NB4 (cell line): ENCODE measurements around the gene METTL24.

Experiments
- DNase-seq: peaks from one replicate; pipeline ENCODE4 v3.0.0; 2010; ENCODE audit warnings: low read depth
- H3K4me3 ChIP-seq: one replicate; pipeline ENCODE4 v1.5.1; 2011; ENCODE audit warnings: mild to moderate bottlenecking, low read depth, low read length, moderate library complexity
- MYC ChIP-seq: IDR thresholded peaks from 2 replicates; pipeline ENCODE4 v1.6.1; 2011; ENCODE audit warnings: low read depth, low read length
- POLR2A ChIP-seq: IDR thresholded peaks from 2 replicates; pipeline ENCODE4 v1.6.1; 2011; ENCODE audit warnings: mild to moderate bottlenecking; ENCODE audit not compliant: insufficient read length; ENCODE audit errors: extremely low read depth
- TF ChIP-seq, protein P1 (sequence below): IDR thresholded peaks from 2 replicates; pipeline ENCODE4 v1.6.1; 2011; ENCODE audit warnings: low read depth, low read length
- TF ChIP-seq, protein P2 (sequence below): IDR thresholded peaks from one replicate; pipeline ENCODE4 v1.5.1; 2012; ENCODE audit warnings: low read depth, low read length

The METTL24 gene

DNA sequence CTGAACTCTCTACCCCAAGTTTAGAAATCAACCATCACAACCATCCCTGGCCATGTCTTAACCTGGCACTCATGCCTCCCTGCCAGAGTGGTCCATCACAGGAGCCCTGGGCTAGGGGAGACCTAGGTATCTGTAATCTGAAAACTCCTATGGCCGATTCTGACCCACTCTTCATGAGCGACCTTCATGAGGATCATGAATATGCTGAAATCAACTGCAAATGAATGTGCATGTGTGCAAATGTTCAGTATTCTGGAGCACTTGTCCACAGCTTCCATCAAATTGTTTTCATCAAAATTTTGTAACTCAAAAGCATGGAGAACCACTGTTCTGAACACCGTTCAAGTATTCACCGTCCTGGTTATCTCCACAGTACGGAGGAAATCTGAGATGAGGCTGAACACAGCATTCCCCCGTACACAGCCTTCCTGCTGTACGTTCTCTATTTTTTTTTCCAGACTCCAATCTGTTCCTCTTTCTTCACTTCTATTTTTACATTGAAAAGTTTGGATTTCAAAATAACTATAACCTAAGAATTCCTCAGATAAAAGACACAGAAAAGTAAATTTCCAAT, 17.7 kb downstream of the METTL24 start:
- H3K4me3 ChIP-seq, result no peak overlapping the region
- no peak for DNase-seq
- TF ChIP-seq, protein P1, sequence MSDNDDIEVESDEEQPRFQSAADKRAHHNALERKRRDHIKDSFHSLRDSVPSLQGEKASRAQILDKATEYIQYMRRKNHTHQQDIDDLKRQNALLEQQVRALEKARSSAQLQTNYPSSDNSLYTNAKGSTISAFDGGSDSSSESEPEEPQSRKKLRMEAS, result no peak
- TF ChIP-seq MYC, result no peak
- TF ChIP-seq, protein P2, sequence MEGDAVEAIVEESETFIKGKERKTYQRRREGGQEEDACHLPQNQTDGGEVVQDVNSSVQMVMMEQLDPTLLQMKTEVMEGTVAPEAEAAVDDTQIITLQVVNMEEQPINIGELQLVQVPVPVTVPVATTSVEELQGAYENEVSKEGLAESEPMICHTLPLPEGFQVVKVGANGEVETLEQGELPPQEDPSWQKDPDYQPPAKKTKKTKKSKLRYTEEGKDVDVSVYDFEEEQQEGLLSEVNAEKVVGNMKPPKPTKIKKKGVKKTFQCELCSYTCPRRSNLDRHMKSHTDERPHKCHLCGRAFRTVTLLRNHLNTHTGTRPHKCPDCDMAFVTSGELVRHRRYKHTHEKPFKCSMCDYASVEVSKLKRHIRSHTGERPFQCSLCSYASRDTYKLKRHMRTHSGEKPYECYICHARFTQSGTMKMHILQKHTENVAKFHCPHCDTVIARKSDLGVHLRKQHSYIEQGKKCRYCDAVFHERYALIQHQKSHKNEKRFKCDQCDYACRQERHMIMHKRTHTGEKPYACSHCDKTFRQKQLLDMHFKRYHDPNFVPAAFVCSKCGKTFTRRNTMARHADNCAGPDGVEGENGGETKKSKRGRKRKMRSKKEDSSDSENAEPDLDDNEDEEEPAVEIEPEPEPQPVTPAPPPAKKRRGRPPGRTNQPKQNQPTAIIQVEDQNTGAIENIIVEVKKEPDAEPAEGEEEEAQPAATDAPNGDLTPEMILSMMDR, result no peak
- no peak for TF ChIP-seq POLR2A

DNA sequence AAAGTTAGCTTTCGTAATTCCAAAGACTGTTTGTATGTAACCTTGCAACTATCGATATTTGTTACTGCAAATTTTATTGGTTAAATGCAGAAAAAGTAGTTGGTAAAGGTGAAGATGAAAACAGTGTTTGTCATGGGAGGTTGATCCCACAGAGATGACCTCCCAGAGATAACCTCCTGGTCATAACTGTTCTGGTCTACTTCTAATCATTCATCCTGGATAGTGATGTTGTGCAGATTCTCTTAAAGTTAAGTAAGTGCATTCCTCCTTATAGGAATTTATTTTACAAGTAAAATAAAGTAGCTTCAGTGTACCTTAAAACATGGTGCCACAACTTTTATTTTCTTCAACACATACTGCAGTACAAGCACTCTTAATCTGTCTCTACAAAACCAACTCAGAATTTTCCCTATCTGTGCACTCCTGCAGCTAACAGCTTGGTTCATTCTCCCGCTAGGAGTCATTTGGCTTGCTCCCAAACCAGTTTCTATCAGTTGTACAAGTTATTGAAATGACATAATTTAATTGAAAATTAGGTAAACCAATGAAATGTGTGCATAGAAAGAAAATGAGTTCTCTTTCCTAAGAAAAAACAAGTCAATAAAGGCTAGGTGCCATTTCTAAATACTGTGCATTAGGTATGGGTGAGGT, 19.2 kb downstream of the METTL24 start:
- no peak overlapping the region for H3K4me3 ChIP-seq
- no peak for TF ChIP-seq POLR2A
- TF ChIP-seq, protein P2, result no peak
- TF ChIP-seq, protein P1, result no peak
- no peak for TF ChIP-seq MYC
- DNase-seq, result no peak

DNA sequence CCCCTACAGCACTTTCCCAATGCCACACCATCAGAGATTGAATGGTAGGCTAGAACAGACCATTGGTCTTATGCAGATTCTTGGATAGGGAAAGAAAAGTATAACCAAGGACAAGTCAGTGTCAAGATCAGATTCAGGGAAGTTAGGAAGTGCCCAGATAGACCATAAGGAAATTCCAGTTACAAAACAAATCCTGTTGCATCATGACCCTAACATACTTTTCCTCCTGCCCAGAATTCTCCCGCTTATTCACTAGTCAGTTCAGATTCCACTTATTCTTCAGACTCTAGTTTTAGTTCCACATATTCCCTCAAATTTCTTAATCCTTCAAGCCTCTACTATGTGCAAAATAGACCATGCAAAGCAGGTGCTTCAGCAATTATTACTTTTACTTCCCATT, 20.7 kb downstream of the METTL24 start:
- DNase-seq, result no peak
- H3K4me3 ChIP-seq, result no peak overlapping the region
- no peak for TF ChIP-seq MYC
- TF ChIP-seq POLR2A, result no peak
- TF ChIP-seq, protein P2, result no peak
- TF ChIP-seq, protein P1, result no peak

DNA sequence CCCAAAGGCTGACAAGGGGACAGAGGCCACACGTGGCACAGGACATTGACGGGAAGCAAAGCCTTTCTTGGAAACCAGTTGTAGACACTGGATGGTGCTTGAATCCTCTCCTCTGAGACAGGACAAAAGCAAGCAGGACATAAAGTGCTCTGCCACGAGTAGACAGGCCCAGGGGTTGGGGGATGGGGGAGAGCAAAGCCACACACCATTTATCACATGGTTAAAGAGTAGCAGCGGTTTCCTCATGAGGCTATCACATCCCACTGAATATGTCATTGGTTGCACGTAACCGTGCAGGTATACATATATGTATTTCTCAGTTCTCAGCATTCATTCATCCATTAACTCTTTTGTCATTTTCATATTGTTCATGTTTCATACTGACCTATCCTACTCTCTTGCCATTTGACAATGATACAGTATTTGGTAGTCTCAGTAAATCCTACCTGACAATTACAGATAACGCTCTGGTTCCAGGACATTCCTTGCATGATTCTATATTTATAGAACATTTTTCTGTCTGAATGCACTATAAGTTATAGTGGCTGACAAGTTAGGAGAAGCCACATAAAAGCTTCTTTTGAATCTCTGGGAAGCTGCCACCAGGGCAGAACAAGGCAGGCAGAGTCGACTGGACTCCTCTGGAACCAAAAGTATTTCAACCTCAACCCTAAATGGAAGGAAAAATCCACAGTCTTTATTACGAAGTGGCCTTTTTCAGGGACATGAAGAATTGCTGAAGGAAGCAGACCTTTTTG, 23.5 kb downstream of the METTL24 start:
- no peak for DNase-seq
- TF ChIP-seq POLR2A (no peak), MYC (no peak)
- TF ChIP-seq, protein P2, result no peak
- TF ChIP-seq, protein P1, result no peak
- H3K4me3 ChIP-seq, result no peak overlapping the region

DNA sequence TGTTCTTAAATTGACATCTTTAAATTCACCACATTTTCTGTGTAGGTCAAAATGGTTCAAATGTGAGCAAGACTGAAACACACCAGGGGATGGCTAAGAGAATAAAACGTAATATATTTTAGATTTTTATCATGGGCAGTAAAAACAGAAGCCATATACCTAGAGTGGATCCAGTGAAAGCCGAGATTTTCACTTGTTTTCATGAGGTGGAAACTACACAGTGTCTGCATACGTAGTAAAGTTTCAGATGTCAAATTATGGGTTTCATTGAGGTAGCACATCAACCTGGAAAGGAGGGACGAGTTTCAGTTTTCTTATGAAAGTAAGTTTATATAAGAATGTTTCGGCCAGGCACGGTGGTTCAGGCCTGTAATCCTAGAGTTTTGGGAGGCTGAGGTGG, 25.9 kb downstream of the METTL24 start:
- no peak for DNase-seq
- H3K4me3 ChIP-seq, result no peak overlapping the region
- no peak for TF ChIP-seq POLR2A
- no peak for TF ChIP-seq MYC
- TF ChIP-seq, protein P2, result no peak
- TF ChIP-seq, protein P1, result no peak
